CD4-positive, alpha-beta T cell treated with Interleukin-10 for 1 hour (primary cell): ENCODE measurements around the gene ASB15.

ENCODE experiments used
- DNase-seq: peaks from one replicate; pipeline ENCODE4 v3.0.0-alpha.2; 2020

ASB15 gene

GRCh38 chr7:123637878-123638277 lies 36.3 kb downstream of the ASB15 start:
- DNase-seq: no peak

GRCh38 chr7:123639631-123640030 lies 38.0 kb downstream of the ASB15 start:
- no peak for DNase-seq

DNA sequence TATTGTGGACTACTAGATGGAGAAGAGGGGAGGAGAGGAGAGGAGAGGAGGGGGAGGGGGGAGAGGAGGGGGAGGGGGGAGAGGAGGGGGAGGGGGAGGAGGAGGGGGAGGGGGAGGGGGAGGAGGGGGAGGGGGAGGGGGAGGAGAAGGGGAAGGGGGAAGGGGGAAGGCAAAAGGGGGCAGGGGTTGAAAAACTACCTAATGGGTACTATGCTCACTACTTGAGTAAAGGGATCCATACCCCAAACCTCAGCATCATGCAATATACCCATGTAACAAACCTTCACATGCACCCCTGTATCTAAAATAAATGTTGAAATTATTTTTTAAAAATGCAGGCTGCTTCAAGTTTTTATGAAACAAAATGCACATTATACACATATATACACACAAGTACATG lies 39.0 kb downstream of the ASB15 start:
- no peak for DNase-seq

DNA sequence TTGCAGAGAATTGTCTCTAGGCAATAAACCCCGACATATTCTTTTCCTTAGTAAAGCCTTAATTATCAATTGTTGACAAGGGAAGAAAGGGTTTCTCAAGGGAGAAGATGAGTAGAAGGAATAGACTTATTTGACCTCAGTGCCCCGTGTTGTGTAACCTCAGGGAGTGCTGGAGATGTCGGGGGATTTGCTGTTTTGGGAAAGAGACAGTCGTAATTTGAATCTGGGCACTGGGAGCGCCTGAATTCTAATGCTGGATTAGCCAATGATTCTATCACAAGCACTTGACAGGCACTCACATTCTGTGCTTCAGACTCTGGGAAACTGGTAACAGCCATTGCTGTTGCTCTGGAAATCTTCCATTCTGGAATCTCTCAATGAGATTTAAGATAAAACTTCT lies 40.3 kb downstream of the ASB15 start:
- DNase-seq: no peak

- DNase-seq: no peak
Measured at GRCh38 chr7:123643495-123644441, 42.1 kb downstream of the ASB15 start.

DNA sequence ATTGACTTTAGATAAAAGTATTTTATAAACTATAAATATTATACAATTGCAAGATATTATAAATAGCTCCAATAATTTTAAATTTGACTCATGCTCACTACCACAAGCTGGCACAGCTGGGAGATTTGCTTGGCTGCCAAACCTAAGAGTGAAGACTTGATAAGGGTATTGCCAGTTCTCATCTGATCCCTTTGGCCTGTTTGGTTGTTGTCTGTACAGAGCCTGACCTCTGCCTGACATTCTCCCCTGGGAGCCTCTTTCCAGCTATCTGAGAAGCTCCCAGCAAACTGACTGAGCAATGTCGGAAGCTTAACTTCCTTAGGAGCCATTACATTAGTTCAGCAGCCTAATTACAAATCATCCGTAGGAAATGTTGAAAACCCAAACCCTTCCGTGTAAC lies 43.9 kb downstream of the ASB15 start:
- DNase-seq: no peak

- no peak for DNase-seq
Measured at GRCh38 chr7:123647106-123647730, 45.6 kb downstream of the ASB15 start.

- no peak for DNase-seq
Measured at GRCh38 chr7:123649964-123650363, 48.3 kb downstream of the ASB15 start.

GRCh38 chr7:123650595-123650994 lies 49.0 kb downstream of the ASB15 start:
- no peak for DNase-seq

GRCh38 chr7:123652406-123652805 lies 50.8 kb downstream of the ASB15 start:
- no peak for DNase-seq

GRCh38 chr7:123653162-123653561 lies 51.5 kb downstream of the ASB15 start:
- no peak for DNase-seq

DNA sequence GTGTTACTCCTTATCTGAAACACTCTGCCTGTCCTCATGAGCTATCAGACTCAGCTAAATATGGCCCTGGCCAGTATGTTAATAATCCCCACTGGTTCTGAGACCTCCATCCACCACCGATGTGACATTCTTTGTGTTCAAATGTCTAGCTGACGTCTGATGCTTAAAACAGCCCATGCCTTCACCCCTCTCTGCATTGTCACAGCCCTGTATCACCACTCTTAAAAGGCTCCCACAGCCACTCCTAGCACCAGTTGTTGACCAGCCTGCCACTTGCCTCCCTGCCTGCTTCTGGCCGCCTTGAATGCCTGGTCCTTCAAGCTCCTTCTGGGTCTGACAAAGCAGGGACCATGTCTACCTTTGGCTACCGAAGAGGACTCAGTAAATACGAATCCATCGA lies 54.0 kb downstream of the ASB15 start, which contains the start of gene LMOD2:
LMOD2 (plus strand) TSS at position 253 of the 400 bp plus-strand sequence; CDS start at position 351, 98 bp downstream.
- no peak for DNase-seq

GRCh38 chr7:123656544-123657303 lies 55.1 kb downstream of the ASB15 start:
- DNase-seq: no peak

DNA sequence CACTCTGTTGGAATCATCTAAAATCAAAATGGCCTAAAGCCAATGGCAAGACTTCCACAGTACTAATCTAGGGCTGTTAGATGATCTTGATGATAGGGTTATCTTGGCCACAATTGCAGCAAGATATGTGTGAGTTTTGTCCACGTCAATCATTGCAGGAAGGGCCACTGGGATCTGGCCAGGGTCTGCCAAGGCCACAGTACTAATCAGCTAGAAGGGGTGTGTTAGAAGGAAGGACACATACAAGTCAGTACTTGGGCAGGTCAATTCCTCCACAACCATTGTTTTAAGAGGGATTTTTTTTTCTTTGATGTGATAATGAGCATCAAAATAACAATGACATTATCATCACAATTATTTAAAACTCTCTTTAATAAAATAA lies 55.7 kb downstream of the ASB15 start:
- DNase-seq: no peak

- no peak for DNase-seq
Measured at GRCh38 chr7:123658023-123658422, 56.4 kb downstream of the ASB15 start.

DNA sequence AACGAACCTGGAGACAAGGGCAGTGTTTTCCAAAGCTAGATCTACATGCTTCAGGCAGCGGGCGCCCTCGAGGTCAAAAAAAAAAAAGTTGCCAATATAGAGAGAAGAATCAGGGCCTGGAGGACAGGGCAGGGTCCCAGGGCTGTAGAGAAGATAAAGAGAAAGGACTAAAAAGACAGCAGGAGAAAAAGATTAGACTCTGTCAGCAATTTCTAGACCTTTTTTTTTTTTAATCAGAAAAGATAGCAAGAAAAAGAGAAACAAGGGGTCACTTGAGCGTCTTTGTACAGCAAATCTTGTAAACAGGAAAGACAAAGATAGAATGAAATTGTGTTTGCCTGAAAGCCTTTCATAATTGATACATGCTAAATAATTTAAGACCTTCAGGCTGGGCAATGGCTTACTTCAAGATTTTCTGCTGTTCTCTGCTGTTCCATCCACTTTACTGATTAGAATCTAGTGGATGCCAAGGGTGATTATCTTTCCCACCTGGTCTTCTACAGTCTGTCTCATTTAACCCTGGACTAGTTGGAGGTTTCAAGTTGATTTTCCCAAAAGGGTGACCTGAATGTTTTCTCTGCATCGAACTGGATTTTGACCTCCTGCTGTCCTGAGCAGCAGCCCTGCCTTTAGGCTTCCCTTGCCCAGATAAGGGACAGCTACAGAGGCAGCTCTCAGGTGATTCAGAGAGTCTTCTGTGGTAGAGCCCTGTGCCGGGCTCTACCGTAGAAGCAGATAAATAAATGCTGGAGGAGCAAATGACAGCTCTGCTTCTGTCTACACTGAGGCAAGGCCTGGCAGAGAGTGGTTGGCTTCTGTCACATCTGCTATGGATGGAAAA lies 59.1 kb downstream of the ASB15 start:
- no peak for DNase-seq

DNA sequence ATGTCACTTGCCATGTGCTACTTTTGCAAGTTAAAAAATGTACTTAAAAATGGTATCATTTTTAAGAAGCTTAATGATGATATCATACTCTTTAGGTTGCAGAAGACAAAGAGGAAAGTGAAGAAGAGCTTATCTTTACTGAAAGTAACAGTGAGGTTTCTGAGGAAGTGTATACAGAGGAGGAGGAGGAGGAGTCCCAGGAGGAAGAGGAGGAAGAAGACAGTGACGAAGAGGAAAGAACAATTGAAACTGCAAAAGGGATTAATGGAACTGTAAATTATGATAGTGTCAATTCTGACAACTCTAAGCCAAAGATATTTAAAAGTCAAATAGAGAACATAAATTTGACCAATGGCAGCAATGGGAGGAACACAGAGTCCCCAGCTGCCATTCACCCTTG lies 60.1 kb downstream of the ASB15 start:
- DNase-seq: no peak

- no peak for DNase-seq
Measured at GRCh38 chr7:123662293-123662692, 60.7 kb downstream of the ASB15 start.

DNA sequence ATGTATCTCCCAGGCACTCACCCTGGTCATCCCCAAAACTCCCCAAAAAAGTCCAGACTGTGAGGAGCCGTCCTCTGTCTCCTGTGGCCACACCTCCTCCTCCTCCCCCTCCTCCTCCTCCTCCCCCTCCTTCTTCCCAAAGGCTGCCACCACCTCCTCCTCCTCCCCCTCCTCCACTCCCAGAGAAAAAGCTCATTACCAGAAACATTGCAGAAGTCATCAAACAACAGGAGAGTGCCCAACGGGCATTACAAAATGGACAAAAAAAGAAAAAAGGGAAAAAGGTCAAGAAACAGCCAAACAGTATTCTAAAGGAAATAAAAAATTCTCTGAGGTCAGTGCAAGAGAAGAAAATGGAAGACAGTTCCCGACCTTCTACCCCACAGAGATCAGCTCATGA lies 61.1 kb downstream of the ASB15 start:
- no peak for DNase-seq

DNA sequence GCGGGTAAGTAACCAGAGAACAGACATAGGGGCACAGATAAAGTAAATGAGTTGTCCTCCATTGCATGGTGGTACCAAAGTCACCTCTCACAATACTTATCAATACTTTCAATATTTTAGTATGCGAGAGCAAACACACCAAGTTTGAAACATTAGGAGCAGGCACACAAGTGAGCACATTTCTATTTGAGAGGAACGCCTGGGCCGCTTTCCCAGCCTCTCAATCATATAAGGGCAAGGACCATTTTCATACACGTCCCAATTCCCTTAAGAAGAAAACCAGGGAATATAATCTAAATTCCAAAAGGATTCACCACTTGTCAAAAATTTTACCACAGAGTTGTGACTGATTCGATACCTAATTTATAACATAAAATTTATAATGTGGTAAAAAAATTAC lies 61.6 kb downstream of the ASB15 start:
- DNase-seq: no peak

- no peak for DNase-seq
Measured at GRCh38 chr7:123665157-123665556, 63.5 kb downstream of the ASB15 start.

DNA sequence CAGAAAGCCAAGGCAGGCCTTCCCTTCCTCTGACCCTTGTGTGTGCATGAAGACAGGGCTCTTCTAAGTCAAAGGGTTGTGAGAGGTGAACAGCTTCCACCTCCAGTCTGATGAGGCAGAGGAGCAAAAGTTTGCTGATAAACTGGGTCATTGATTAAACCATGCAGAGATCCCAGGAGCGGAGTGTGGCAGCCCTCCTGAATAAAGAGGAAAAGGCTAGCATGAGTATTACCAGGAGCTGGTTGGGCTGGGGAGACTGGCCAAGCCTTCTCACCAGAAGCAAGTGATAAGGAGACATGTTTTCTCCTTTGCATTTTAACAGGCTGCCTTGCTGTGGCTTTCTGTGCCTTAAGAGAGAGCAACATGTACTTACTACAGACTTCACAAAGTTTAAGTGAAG lies 64.3 kb downstream of the ASB15 start:
- DNase-seq: no peak

DNA sequence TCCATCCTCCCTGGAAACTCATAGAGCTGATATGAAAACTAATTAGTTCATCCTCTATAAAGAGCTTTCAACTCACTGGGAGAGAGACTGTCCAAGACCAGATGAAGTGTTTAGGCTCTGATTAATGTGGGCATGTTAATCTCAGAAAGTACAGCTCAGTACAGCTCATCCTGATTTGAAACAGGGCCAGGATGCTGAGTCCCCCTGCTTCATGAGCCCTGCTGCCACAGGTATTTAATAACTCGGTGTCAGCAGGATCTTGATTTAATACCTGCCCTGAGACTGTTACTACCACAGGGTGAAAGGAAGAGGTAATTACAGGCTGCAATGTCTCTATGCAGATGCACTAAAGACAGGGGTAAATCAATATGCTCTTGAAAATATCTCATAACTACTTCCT lies 64.9 kb downstream of the ASB15 start:
- no peak for DNase-seq
